SK-N-DZ (cell line): ENCODE results near the gene HIRA.
"Not testable (repeated sequence)": the region's sequence is repeated elsewhere in the genome, so short reads cannot be mapped to it uniquely, and the experiment has no call there.

Source experiments
- DNase-seq: peaks from one replicate; pipeline ENCODE4 v3.0.0-alpha.2; 2015; ENCODE audit warnings: low spot score

The HIRA gene

DNA sequence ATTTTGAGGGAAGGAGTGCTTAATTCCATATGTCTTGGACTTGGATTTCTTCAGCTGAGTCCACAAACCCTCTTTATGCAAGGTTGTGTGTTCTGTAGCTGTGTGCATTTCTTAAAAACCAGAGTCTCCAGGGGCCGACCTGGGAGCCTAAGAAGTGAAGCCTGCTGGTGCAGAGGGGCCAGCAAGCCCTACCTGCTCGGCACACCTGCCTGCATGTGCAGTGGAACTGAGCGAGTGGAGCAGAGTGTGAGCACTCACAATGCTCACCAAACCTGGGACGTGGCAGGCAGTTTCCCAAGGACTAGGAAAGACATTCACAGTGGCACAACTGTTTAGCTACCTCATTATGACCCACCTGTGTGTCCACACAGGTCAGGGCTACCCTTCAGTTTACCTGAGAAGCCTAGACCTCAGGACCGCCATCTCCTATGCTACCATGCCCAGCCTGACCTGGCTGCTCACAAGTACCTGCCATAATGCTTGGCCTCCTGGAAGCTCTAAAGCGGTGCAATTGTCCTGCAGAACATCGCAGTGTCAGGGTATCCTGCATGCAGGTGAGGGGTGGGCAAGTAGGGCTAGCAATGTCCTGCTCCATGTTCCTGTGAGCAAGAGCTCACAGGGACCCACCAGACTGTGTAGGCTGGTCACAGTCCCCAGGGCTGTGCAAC, 12.1 kb upstream of the HIRA start:
- DNase-seq: no peak

DNA sequence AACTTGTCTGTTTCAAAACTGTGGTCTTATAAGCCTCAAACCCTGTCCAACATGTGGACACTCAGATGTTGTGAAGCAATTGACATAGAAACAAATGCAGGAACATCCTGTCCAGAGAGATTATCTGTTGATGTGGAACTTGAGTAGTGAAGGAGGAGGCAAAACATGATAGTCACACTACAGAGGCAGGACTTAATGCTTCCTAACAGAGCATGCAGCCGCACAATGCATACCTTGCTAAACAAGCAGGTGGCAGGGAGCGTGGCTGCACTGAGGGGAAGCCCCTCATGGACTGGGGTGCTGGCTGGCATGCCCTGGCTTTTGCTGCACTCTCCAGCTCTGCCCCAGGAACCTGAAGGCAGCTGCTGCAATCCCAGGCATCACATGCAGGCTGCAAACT, 10.6 kb upstream of the HIRA start:
- DNase-seq: no peak

DNA sequence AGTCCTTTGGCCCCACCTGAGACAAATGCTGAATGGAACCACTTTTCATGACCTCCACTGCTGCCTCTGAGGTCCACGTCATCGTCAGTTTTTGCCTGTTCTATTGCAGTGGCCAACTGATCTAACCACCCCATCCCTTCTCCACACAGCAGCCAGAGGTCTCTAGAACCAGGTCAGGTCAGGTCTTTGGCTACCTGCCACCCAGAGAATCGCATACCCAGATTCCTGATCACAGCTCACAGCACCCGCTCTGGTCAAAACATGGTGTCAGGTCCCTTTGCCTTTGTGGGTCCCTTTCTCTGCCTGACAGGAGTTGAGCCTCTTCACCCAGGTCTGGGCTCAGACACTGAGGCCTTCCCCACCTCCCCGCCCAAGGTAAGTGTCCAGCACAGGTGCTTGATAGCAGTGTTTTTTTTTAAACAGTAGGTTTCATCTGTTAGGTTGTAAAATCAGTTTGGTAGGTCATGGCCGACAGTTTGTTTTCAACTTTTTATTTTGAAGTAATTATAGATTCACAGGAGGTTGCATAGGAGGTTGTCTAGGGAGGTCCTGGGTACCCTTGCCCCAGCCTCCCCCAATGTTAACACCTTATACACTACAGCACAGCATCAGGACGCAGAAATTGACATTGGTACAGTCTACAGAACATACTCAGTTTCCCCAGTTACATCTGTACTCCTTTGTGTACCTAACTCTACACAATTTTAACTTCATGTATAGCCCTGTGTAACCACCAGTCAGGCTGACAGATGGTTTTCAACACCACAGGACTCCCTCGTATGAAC, 9.1 kb upstream of the HIRA start:
- DNase-seq: no peak

DNA sequence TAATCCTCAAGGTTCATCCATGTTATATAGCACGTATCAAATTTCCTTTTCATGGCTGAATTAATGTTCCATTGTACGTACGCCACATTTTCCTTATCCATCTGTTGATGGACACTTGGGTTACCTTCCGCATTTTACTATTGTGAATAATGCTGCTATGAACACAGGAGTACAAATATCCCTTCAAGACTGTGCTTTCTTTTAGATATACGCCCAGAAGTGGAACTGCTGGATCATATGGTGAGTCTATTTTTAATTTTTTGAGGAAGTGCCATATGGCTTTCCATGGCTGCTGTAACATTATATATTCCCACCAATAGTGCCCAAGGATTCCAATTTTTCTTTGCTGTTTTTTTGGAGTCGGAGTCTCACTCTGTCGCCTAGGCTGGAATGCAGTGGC, 6.8 kb upstream of the HIRA start:
- no peak for DNase-seq

DNA sequence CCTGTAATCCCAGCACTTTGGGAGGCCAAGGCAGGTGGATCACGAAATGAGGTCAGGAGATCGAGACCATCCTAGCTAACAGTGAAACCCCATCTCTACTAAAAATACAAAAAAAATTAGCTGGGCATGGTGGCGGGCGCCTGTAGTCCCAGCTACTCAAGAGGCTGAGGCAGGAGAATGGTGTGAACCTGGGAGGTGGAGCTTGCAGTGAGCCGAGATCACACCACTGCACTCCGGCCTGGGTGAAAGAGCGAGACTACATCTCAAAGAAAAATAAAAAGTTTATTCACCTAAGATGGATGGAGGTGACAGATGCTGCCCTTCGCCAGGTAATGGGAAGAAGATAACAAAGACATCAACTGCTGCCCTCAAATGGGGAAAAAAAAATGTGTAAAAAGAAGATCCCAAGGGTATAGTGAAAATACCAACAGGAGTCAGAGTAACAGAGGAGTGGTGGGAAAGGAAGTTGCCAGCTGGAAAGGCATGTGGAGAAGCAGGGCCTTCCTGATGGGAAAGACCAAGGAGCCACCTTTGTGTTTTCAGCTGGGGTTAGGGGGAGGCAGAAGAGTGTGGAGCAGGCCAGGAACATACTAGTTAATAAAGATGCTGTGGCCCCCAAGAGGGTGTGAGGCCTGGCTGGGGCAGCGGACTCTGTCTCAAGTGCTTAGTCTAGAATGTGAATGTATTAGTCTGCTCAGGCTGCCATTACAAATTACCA, 5.1 kb upstream of the HIRA start:
- not testable (repeated sequence) for DNase-seq

DNA sequence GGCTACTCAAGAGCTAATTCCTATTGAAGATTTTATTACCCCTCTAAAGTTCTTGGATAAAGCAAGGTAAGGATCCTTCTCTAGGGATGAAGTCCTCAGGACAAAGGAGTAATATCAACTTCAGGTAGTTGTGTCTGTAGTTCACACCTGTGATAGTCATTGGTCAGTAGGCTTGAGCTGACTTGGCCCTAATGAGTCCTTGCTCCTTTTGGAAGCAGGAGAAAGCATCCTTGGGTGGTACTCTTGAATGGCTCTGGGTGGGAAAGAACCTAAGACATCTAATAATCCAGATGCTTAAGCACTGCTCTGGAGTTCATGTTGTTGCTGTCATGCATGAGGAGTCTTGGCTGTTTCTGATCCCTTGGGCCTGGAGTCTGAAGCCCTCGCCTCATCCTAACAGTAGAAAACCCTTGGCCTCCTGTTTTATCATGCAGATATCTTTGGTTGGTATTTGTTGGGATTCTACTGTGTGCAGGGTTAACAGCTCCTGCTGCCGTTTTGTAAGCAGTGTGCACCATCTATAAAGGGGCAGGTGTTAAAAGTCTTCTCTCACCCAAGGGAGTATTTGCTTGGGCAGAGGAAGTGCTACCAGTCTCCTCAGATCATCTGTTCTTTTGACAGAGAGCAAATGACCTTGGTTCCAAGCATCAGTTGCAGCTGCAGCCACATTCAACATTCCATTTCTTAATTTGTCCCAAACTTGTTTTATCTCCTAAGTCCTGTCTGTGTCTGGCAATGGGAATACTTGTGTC, 3.5 kb upstream of the HIRA start:
- DNase-seq: no peak

DNA sequence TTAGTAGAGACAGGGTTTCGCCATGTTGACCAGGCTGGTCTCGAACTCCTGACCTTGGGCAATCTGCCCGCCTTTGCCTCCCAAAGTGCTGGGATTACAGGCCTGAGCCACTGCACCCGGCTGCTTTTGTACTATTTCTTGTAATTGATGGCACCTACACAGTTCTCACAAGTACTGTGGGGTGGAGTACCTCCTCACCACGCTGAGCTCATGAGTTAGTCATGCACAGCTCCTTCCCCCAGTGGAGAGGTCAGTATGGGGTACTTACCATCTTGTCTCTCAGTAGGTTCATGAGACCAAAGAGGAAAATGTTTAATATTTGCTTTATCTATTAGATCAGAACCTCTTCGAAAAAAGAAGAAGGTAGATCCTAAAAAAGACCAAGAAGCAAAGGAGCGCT, 2.9 kb upstream of the HIRA start:
- DNase-seq: no peak

DNA sequence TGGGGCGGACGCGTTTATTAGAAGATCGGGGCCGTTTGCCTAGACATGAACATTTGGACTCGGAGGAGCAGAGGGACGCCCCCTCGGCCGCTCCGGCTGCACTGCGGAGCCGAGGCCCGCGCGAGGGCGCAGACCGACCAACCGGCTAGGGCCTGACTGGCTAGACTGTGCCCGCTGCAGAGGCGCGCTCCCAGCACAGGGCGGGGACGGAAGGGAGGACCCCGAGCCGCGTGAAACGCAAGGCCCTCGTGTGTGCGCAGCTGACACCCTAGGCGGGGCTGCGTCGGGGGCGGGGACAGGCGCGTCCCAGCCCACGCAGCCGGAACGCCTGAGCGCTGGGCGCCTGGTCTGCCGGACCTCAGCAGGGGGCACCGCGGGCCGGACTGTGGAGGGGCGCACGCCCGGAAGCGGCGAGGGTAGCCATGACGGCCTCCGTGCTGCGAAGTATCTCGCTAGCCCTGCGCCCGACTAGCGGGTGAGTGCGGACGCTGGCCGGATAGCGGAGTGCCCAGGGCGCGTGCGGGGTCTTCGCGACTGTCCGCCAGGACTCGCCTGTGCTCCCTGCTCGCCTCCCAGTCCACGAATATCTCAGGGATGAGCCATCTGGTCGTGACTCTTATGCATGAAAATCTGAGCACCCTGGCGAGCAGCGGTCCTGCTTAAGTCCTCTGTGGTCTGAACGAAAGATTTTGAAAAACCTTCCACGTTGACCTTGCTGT, 759 bp upstream of the HIRA start, which contains the start of gene MRPL40:
TSS of gene MRPL40 (plus strand) at position 413 of the 719 bp plus-strand sequence. CDS start at position 423, 10 bp downstream.
- DNase-seq: peak; percentile 92

DNA sequence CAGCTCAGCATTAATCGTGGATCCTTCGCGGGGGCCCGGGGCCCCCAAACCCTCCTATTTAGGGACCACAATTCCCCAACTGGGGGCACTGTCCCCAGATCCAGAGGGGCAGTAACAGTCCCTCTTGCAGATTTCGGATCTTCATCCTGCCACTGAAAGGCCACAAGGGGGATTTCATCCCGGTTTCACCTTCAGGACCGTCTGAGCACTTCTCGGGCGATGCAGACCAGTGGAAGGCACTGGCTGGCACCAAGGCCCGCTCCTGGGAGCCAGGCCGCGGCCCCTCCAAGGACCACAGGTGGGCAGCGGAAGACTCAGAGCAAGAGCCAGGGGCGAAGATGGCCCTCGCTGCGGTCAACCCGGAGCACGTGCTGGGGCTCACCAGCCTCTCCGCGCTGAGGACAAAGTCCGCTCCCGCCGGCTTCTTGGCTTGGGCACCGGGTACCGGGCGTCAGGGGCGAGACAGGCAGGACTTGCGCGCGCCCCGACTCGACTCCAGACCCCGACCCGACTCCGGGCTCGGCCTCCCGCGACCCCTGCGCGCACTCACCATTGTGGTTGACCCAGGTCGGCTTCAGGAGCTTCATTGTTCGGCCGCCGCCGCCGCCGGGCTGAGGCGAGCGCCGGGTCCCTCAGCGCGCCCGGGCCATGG, 517 bp downstream of the HIRA start:
- peak; percentile 32 for DNase-seq

DNA sequence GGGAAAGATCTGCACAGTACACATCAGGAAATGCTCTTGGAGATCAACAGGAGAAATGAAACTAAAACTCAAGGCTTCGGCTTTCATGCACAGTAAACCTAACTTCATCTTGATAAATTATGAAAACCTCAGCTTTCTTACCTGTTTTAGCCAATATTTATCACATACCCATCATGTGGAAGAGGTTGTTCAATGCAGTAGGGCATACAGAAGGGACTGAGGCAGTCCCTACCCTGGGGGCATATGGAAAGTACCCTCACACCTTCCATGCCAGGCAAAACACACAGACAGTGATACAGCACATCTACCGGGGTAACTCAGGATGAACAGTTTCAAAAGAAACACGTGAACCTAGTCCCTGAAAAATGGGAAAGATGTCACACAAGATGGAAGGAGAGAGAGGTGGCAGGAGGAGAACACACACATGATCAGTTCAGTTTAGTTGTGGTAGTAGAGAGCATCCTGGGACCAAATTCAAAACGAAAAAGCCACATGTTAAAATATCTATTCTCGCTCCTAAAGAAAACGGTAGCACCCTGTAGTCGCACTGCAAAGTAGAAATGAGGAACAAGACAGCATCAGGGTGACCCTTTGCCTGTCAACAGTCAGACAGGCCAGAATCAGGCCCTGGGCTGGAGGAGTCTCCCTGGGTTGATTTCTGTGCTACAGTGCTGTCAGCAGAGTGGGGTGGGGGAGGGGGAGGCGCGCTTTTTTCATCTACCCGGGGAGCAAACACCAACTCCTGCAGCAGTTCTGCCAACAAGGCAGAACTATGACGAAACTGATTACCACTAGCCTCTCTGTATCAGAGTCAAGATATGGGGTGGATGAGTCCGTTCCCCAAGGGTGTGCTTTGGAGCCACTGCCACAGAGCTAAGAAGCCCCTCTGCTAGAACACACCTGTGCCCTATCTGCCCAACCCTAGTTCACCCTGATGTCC, 1.3 kb downstream of the HIRA start:
- DNase-seq: no peak

DNA sequence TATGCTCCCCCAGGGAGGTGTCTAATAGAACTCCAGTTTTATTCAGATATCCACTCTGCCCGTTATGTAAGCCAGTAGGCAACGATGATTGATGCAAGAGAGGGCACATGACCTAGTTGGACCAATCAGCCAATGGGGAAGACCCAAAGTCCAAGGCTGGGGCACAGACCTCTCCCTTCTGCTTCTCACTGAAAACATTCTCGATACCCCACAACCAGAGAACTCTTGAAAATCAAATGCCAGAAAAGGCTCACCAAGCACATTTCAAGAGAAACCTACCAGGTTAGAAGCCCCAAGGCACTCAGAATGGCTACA, 7.4 kb downstream of the HIRA start:
- no peak for DNase-seq

DNA sequence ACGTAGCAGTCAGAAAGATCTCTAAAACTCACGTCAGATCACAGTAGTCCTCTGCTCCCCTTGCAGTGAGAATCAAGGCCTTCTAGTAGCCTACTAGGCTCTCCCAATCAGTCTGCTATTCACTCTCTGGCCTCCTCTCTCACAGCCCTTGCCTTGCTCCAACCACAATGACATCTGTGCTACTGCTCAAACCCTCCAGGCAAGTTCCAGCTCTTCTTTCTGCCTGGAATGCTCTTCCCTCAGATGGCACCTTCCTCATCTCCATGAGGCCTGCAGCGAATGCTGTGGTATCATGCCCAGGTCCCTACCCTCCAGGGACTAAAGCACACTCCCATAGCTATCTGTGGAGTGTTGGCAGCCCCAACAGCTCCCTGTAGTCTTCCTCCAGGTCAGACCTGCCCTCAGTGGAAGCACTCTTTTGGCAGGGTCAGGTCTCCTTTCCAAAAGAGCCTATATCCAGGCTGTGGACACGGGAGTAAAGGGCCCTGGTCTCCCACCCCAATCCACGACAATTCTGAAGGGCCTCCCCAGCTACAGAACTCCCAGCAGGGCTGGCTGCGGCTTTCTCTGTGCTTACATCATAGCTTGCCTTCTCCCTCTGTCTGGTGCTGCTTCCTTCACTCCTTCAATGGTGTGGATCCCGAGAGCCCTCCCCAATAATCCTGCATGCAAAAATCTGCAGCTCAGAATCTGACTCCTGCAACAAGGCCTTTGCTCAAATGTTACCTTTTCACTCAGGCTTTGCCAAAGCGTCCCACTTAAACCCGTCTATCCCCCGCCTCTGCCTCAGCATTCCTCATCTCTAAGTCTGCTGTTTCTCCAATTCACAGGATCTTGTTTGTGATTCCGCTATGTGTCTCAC, 8.9 kb downstream of the HIRA start:
- DNase-seq: no peak

DNA sequence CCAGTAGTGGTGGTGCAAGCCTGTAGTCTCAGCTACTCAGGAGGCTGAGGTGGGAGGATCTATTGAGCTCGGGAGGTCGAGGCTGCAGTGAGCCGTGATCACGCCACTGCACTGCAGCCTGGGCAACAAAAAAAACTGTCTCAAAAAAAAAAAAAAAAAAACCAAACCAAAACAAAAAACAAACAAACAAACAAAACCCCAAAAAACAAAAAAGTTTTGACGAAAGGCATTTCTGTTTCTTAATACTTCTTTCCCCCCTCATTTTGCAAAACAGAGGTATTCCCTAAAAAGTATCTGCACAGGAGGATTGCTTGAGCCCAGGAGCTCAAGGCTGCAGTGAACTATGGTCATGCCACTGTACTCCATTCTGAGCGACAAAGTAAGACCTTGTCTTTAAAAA, 11.2 kb downstream of the HIRA start:
- DNase-seq: no peak

DNA sequence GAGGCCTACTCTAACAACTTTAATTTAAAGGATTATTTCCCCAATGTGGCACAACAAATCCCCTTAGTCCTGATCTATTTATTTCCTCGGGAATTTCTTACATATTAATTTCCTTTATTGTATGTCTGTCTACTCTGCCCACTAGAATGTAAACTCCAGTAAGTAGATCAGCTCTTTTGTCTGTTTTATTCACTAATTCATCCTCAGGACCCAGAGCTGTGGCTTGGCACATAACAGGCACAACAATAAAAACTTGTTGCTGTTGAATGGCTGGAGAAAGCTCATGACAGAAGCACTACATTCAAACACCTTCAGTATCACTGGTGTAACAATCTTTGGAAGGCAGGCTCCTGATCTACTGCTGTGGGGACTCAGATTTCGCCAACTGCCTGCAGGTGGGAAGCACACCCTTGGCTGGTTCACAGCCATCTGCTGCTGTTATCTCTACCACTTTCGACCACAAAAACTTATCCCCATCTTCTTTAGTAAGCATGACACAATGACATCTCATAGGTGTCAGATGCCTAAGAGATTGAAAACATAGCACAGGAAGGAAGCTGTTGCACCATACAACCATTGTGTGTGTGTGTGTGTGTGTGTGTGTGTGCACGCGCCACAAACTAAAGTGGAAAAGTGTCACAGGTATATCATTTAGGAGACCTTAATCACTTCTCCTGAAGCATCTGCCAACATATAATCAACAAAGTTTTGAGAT, 11.9 kb downstream of the HIRA start:
- no peak for DNase-seq

DNA sequence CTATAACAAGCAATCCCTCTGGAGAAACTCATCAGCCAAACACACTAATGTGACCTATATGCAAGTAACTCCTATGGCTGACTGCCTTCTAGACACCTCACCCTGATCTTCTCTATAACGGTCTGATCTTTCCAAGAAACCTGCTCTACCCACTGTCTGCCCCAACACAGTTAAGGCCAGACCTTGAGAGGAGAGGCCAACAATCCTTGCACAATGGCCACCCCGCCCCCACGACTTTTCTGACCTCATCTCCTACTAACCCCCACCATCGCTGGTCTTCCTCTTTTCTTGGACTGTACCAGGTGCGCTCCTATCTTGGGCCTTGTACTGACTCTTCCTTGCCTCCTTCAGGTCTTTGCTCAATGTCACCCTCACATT, 12.5 kb downstream of the HIRA start:
- no peak for DNase-seq

DNA sequence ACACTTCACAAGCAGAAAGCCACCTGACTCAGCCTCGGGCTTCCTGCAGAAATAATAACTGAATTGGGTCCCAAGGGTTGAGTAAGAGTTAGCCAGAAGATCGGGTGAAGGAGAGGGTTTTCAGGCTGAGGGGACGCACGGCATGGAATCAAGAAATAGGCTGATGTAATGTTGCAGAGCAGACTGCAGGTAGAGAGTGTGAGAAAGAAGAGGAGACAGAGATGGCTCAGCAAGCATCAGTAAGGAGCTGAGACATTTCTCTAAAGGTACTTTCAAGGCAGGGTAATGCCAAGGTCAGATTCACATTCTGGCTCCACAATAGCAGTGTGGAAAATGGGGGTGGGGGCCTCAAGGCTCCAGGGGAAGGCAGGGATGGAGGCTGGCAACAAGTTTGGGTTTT, 18.6 kb downstream of the HIRA start:
- no peak for DNase-seq

DNA sequence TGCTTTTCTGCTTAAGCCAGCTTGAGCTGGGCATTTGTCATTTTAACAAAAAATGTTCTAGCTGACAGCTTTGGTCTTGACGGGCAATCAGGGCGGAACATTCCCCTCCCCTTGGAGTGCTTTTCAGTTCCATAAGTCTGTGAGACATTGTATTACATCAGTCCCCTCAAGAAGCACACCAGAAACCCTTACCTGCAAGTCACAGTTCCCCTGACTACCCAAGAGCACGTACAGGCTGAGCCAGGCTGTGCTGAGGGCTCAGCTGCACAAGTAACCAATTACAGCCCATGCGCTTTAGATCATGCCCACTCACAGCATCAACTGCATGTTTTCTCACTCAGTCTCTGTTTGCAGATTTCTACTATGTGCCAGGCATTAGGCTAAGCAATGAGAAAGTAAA, 19.1 kb downstream of the HIRA start:
- no peak for DNase-seq

DNA sequence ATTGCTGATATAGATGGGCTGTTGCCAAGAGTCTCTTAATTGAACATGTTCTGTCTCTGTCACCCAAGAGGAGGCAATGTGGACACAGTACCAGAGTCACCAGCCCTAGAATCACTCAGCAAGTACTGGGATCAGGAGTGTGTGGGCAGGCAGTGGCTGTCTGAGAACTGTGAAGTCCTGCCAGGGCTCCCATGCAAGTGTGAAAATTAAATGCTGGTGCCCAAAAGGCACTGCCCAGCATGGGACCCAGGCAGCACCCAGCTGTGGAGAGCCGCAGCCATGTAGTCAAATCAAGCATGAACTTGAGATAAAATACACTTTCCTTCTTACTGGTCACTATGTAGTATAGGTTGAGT, 19.9 kb downstream of the HIRA start:
- DNase-seq: no peak
